Liver (tissue), 9 donors: ENCODE results near the gene TRMT1. TPM values are rescaled to one million over a fixed set of nuclear protein-coding genes. Genes with fewer than 3 reads are reported as not detected.

ENCODE experiments used
- DNase-seq: peaks from one replicate; pipeline ENCODE4 v3.0.0-alpha.2; 2017; ENCODE audit warnings: low spot score
- H3K27ac ChIP-seq, 2 donors: one replicate each; pipeline ENCODE4 v1.7.0; 2013; ENCODE audit warnings: inconsistent platforms in 2 of 2, low read length in 2 of 2, control low read depth in 1 of 2, low read depth in 1 of 2, mild to moderate bottlenecking in 1 of 2
- H3K27me3 ChIP-seq, 4 donors: one replicate each; pipeline versions ENCODE4 v1.6.1 to v1.7.0; 2013; ENCODE audit warnings: low read length in 3 of 4, inconsistent platforms in 1 of 4, mild to moderate bottlenecking in 1 of 4, moderate library complexity in 1 of 4; ENCODE audit not compliant: control insufficient read depth in 4 of 4, insufficient read depth in 4 of 4
- H3K36me3 ChIP-seq, 4 donors: one replicate each; pipeline versions ENCODE4 v1.6.1 to v1.7.0; 2013; ENCODE audit warnings: low read length in 3 of 4, mild to moderate bottlenecking in 3 of 4, low read depth in 1 of 4, moderate library complexity in 1 of 4; ENCODE audit not compliant: control insufficient read depth in 4 of 4, insufficient read depth in 3 of 4
- H3K4me1 ChIP-seq, 4 donors: one replicate each; pipeline versions ENCODE4 v1.6.1 to v1.7.0; 2013; ENCODE audit warnings: low read length in 3 of 4, mild to moderate bottlenecking in 3 of 4, moderate library complexity in 1 of 4; ENCODE audit not compliant: control insufficient read depth in 4 of 4, insufficient read depth in 4 of 4
- H3K4me3 ChIP-seq, 3 donors: one replicate each; pipeline versions ENCODE4 v1.6.1 to v1.7.0; 2013; ENCODE audit warnings: low read length in 3 of 3, control low read depth in 1 of 3, low read depth in 1 of 3, mild to moderate bottlenecking in 1 of 3
- H3K9ac ChIP-seq, 2 donors: one replicate each; pipeline ENCODE4 v1.7.0; 2013; ENCODE audit warnings: low read length in 2 of 2, mild to moderate bottlenecking in 2 of 2, moderate library complexity in 2 of 2, control low read depth in 1 of 2, low read depth in 1 of 2
- H3K9me3 ChIP-seq, 4 donors: one replicate each; pipeline versions ENCODE4 v1.6.1 to v1.7.0; 2013; ENCODE audit warnings: low read length in 3 of 4; ENCODE audit not compliant: control insufficient read depth in 4 of 4
- ATF3 ChIP-seq: IDR thresholded peaks from 2 replicates; pipeline ENCODE4 v1.6.1; 2016; ENCODE audit warnings: antibody characterized with exemption
- CTCF ChIP-seq: fragments of 150-350 bp; IDR thresholded peaks from 2 replicates; pipeline ENCODE4 v1.5.1; 2017; ENCODE audit warnings: improper control_type of control experiment, low read depth, low read length; ENCODE audit not compliant: missing input control
- EGR1 ChIP-seq, 2 donors: IDR thresholded peaks; 2 replicates each; pipeline ENCODE4 v1.6.1; 2016 to 2018; ENCODE audit warnings: antibody characterized with exemption in 2 of 2, low read depth in 2 of 2
- FOXA1 ChIP-seq: IDR thresholded peaks from 2 replicates; pipeline ENCODE4 v1.6.1; 2016; ENCODE audit warnings: antibody characterized with exemption
- FOXA2 ChIP-seq: IDR thresholded peaks from 2 replicates; pipeline ENCODE4 v1.6.1; 2016; ENCODE audit warnings: antibody characterized with exemption
- GABPA ChIP-seq, 2 donors: IDR thresholded peaks in 1 of 2; conservative IDR thresholded peaks in 1 of 2; 2 replicates each; pipeline ENCODE4 v1.6.1; 2016; ENCODE audit warnings: antibody characterized with exemption in 2 of 2, mild to moderate bottlenecking in 1 of 2, moderate library complexity in 1 of 2
- HNF4A ChIP-seq, 2 donors: conservative IDR thresholded peaks; 2 replicates each; pipeline ENCODE4 v1.6.1; 2016; ENCODE audit warnings: antibody characterized with exemption in 2 of 2, mild to moderate bottlenecking in 2 of 2
- HNF4G ChIP-seq: IDR thresholded peaks from 2 replicates; pipeline ENCODE4 v1.6.1; 2016; ENCODE audit warnings: antibody characterized with exemption
- JUND ChIP-seq, 2 donors: IDR thresholded peaks; 2 replicates each; pipeline ENCODE4 v1.6.1; 2016; ENCODE audit warnings: antibody characterized with exemption in 2 of 2
- MAX ChIP-seq: IDR thresholded peaks from 2 replicates; pipeline ENCODE4 v1.6.1; 2016; ENCODE audit warnings: antibody characterized with exemption
- NR2F2 ChIP-seq: IDR thresholded peaks from 2 replicates; pipeline ENCODE4 v1.6.1; 2016; ENCODE audit warnings: antibody characterized with exemption
- RAD21 ChIP-seq, 2 donors: IDR thresholded peaks; 2 replicates each; pipeline ENCODE4 v1.6.1; 2016; ENCODE audit warnings: antibody characterized with exemption in 2 of 2, mild to moderate bottlenecking in 2 of 2
- REST ChIP-seq: IDR thresholded peaks from 2 replicates; pipeline ENCODE4 v1.6.1; 2016; ENCODE audit warnings: antibody characterized with exemption, mild to moderate bottlenecking
- RXRA ChIP-seq, 2 donors: IDR thresholded peaks; 2 replicates each; pipeline ENCODE4 v1.6.1; 2017 to 2018; ENCODE audit warnings: antibody characterized with exemption in 2 of 2, mild to moderate bottlenecking in 1 of 2
- SP1 ChIP-seq: IDR thresholded peaks from 2 replicates; pipeline ENCODE4 v1.6.1; 2018; ENCODE audit warnings: antibody characterized with exemption, mild to moderate bottlenecking
- TAF1 ChIP-seq: conservative IDR thresholded peaks from 2 replicates; pipeline ENCODE4 v1.6.1; 2016; ENCODE audit warnings: antibody characterized with exemption, mild to moderate bottlenecking
- YY1 ChIP-seq: IDR thresholded peaks from 2 replicates; pipeline ENCODE4 v1.6.1; 2016; ENCODE audit warnings: antibody characterized with exemption, mild to moderate bottlenecking
- ZBTB33 ChIP-seq: IDR thresholded peaks from 2 replicates; pipeline ENCODE4 v1.6.1; 2016; ENCODE audit warnings: antibody characterized with exemption
- WGBS: extraction: QIAGEN DNeasy Blood & Tissue Kit; methylation state at CpG from one replicate; pipeline ENCODE4 v1.1.7; 2013; 5-methylcytosine and 5-hydroxymethylcytosine counted together
- polyA plus RNA-seq, 2 donors: library from polyadenylated mRNA; stranded (reverse) in 1 of 2; unstranded in 1 of 2; fragments of 200-250 nt in 1 of 2; fragments of >200 nt in 1 of 2; fragmentation: Nextera tagmentation in 1 of 2; extraction: Ambion mirVana in 1 of 2; gene quantifications; one replicate each; pipeline versions ENCODE4 v1.2.1 to v1.2.3, GENCODE V29; 2013 to 2015
- total RNA-seq, 2 donors: library from RNA; depleted of rRNA; stranded (reverse); fragments of >200 nt; gene quantifications; one replicate each; pipeline ENCODE4 v1.2.3, GENCODE V29; 2014
- donor health status: healthy.
- donor health status: healthy.
- donor health status: healthy.
- donor health status: healthy.
- donor health status: healthy.

Gene TRMT1
- total and polyA plus RNA-seq, 4 donors = 8.3 to 15.6 (median 11.7) TPM

GRCh38 chr19:13122275-13122878, 5.8 kb upstream of the TRMT1 start:
- Histone ChIP-seq H3K36me3 (peaks cover 0 to 8% (median 0%) of the 10 kb centered on the region in 4 donors), H3K9me3 (no peaks in the 10 kb centered on the region), H3K4me3 (no peak overlapping the region), H3K27me3 (no peaks in the 10 kb centered on the region), H3K27ac (no peak overlapping the region), H3K9ac (no peak overlapping the region), H3K4me1 (peaks cover 10 to 23% (median 16%) of the 10 kb centered on the region in 4 donors)
- no peak for DNase-seq
- WGBS = 89% methylated on average over 13 of the region's 13 CpGs
- TF ChIP-seq TAF1 (no peak), FOXA2 (no peak), RAD21 (IDR thresholded peaks at IDR 0.05) (no peak), YY1 (no peak), REST (no peak), EGR1 (IDR thresholded peaks at IDR 0.05; ENCODE audit: low read depth in 2 of 2) (no peak), MAX (no peak), HNF4G (no peak), GABPA (IDR thresholded peaks at IDR 0.05 in 1 of 2, conservative IDR thresholded peaks at IDR 0.05 in 1 of 2) (no peak), ATF3 (no peak), JUND (IDR thresholded peaks at IDR 0.05) (no peak), FOXA1 (no peak)

- no peak for TF ChIP-seq JUND (IDR thresholded peaks at IDR 0.05)
- TF ChIP-seq HNF4A (conservative IDR thresholded peaks at IDR 0.05) = no peak
- no peak for TF ChIP-seq FOXA1
- TF ChIP-seq HNF4G = no peak
- TF ChIP-seq YY1 = no peak
- TF ChIP-seq FOXA2 = no peak
- no peak for TF ChIP-seq CTCF
- no peak for TF ChIP-seq EGR1 (IDR thresholded peaks at IDR 0.05; ENCODE audit: low read depth in 2 of 2)
- TF ChIP-seq MAX = no peak
- no peak for TF ChIP-seq RXRA (IDR thresholded peaks at IDR 0.05)
- no peak for TF ChIP-seq ZBTB33
- no peak for TF ChIP-seq REST
- TF ChIP-seq TAF1 = no peak
- no peak for TF ChIP-seq SP1
- TF ChIP-seq NR2F2 = no peak
- H3K4me1 ChIP-seq = peaks cover 10 to 30% (median 21%) of the 10 kb centered on the region in 4 donors
- 85% methylated on average over 18 of the region's 18 CpGs for WGBS
Observed at GRCh38 chr19:13121551-13122274, 5.2 kb upstream of the TRMT1 start.

More at GRCh38 chr19:13121551-13122274, 5.2 kb upstream of the TRMT1 start:
- Histone ChIP-seq H3K9ac (no peak overlapping the region), H3K27ac (no peak overlapping the region), H3K27me3 (no peaks in the 10 kb centered on the region), H3K4me3 (no peak overlapping the region), H3K9me3 (no peaks in the 10 kb centered on the region), H3K36me3 (peaks cover 0 to 8% (median 0%) of the 10 kb centered on the region in 4 donors)
- DNase-seq = no peak
